ENCODE data around the gene GNG8. TPM values are rescaled to one million over a fixed set of nuclear protein-coding genes. Genes with fewer than 3 reads are reported as not detected.

GNG8 gene
- total RNA-seq, 1 donor, result not detected

DNA sequence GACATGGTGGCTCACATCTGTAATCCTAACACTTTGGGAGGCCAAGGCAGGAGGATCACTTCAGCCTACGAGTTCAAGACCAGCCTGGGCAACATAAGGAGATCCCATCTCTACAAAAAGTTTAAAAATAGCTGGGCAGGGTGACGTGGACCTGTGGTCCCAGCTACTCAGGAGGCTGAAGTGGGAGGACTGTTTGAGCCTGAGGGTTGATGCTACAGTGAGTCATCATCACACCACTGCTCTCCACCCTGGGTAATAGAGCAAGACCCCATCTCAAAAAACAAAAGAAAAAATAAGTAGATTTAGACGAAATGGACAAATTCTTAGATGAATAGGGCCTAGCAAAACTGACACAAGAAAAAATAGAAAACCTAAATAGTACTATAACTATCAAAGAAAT lies 10.4 kb upstream of the GNG8 start:
- H3K27ac ChIP-seq (ENCODE audit: low read depth, low read length), result no peak overlapping the region
- no peaks in the 10 kb centered on the region for H4K20me1 ChIP-seq (ENCODE audit: insufficient read depth, low read length)
- H3K36me3 ChIP-seq (ENCODE audit: insufficient read depth, low read length), result no peaks in the 10 kb centered on the region
- H3K4me3 ChIP-seq (ENCODE audit: insufficient read depth, low read length), result no peak overlapping the region
- no peak for DNase-seq (ENCODE audit: insufficient read length, low spot score, missing footprints)
- H3K4me2 ChIP-seq (ENCODE audit: insufficient read depth, low read length), result no peak overlapping the region
- no peaks in the 10 kb centered on the region for H3K4me1 ChIP-seq (ENCODE audit: insufficient read depth, low read length)
- H3K79me2 ChIP-seq (ENCODE audit: insufficient read depth, low read length), result no peaks in the 10 kb centered on the region
- H3K27me3 ChIP-seq (ENCODE audit: insufficient read depth, low read length), result no peaks in the 10 kb centered on the region
- H2AFZ ChIP-seq (ENCODE audit: low read length), result no peak overlapping the region
- no peak for TF ChIP-seq CTCF (IDR thresholded peaks at IDR 0.05; ENCODE audit: extremely low read depth, low read depth, low read length)
- no peaks in the 10 kb centered on the region for H3K9me3 ChIP-seq (ENCODE audit: low read depth, low read length)

- peak; percentile 80 for DNase-seq (ENCODE audit: insufficient read length, low spot score, missing footprints)
- no peak for TF ChIP-seq CTCF (IDR thresholded peaks at IDR 0.05; ENCODE audit: extremely low read depth, low read depth, low read length)
- H3K4me2 ChIP-seq (ENCODE audit: insufficient read depth, low read length), result no peak overlapping the region
- no peak overlapping the region for H3K4me3 ChIP-seq (ENCODE audit: insufficient read depth, low read length)
- no peaks in the 10 kb centered on the region for H3K79me2 ChIP-seq (ENCODE audit: insufficient read depth, low read length)
- no peaks in the 10 kb centered on the region for H3K9me3 ChIP-seq (ENCODE audit: low read depth, low read length)
- no peaks in the 10 kb centered on the region for H4K20me1 ChIP-seq (ENCODE audit: insufficient read depth, low read length)
- H3K4me1 ChIP-seq (ENCODE audit: insufficient read depth, low read length), result peaks cover 2% of the 10 kb centered on the region
- no peaks in the 10 kb centered on the region for H3K27me3 ChIP-seq (ENCODE audit: insufficient read depth, low read length)
- no peak overlapping the region for H2AFZ ChIP-seq (ENCODE audit: low read length)
- no peak overlapping the region for H3K27ac ChIP-seq (ENCODE audit: low read depth, low read length)
- H3K36me3 ChIP-seq (ENCODE audit: insufficient read depth, low read length), result no peaks in the 10 kb centered on the region
Measured at GRCh38 chr19:46644720-46645119, 8.7 kb upstream of the GNG8 start.

GRCh38 chr19:46640656-46641055 lies 4.7 kb upstream of the GNG8 start:
- H3K79me2 ChIP-seq (ENCODE audit: insufficient read depth, low read length), result no peaks in the 10 kb centered on the region
- peak; percentile 83 for DNase-seq (ENCODE audit: insufficient read length, low spot score, missing footprints)
- no peaks in the 10 kb centered on the region for H4K20me1 ChIP-seq (ENCODE audit: insufficient read depth, low read length)
- no peak overlapping the region for H3K4me2 ChIP-seq (ENCODE audit: insufficient read depth, low read length)
- H2AFZ ChIP-seq (ENCODE audit: low read length), result no peak overlapping the region
- TF ChIP-seq CTCF (IDR thresholded peaks at IDR 0.05; ENCODE audit: extremely low read depth, low read depth, low read length), result no peak
- H3K4me1 ChIP-seq (ENCODE audit: insufficient read depth, low read length), result peaks cover 7% of the 10 kb centered on the region
- H3K27ac ChIP-seq (ENCODE audit: low read depth, low read length), result no peak overlapping the region
- no peak overlapping the region for H3K4me3 ChIP-seq (ENCODE audit: insufficient read depth, low read length)
- H3K36me3 ChIP-seq (ENCODE audit: insufficient read depth, low read length), result no peaks in the 10 kb centered on the region
- no peaks in the 10 kb centered on the region for H3K27me3 ChIP-seq (ENCODE audit: insufficient read depth, low read length)
- no peaks in the 10 kb centered on the region for H3K9me3 ChIP-seq (ENCODE audit: low read depth, low read length)

DNA sequence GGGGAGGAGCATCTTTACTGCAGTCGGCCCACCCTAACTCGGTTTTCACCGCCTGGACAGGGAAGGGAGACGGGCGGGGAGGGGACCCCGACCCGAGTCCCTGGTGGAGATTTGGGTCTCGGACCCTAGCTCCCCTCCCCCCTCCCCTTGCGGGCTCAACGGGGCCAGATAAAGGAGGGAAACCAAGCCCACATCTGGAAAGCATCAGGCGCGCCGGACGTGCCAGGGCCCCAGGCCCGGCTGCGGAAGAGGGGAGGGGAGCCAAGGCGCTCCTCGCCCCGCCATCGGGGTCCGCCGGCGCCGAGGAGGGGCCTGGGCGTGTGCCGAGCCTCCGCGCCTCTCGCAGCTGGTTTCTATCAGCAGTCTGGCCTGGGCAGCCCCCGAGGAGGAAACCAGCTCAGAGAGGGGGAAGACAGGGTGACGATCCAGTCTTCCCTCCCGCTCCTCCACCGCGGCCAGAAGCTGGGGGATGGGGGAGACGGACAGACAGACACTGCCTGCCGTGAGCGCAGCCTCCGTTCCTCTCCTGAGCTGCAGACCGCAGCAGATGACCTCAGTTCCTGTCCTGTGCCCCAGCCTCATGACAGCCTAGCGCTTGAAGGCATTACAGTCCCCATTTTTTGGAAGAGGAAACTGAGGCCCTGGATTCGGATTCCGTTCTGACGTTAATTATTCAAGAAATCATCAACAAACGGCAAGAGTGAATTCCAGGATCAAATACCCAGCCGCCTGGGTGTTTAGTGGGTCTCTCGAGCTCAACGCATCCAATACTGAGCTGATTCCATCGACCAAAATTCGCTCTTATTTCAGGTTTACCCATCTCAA lies 3.6 kb upstream of the GNG8 start:
- no peak overlapping the region for H3K27ac ChIP-seq (ENCODE audit: low read depth, low read length)
- peak overlapping the region; percentile 79 for H2AFZ ChIP-seq (ENCODE audit: low read length)
- H3K36me3 ChIP-seq (ENCODE audit: insufficient read depth, low read length), result no peaks in the 10 kb centered on the region
- TF ChIP-seq CTCF (IDR thresholded peaks at IDR 0.05; ENCODE audit: extremely low read depth, low read depth, low read length), result no peak
- H3K9me3 ChIP-seq (ENCODE audit: low read depth, low read length), result no peaks in the 10 kb centered on the region
- peak overlapping the region; percentile 66 for H3K4me2 ChIP-seq (ENCODE audit: insufficient read depth, low read length)
- H4K20me1 ChIP-seq (ENCODE audit: insufficient read depth, low read length), result no peaks in the 10 kb centered on the region
- H3K4me3 ChIP-seq (ENCODE audit: insufficient read depth, low read length), result peak overlapping the region; percentile 68
- peaks cover 9% of the 10 kb centered on the region for H3K4me1 ChIP-seq (ENCODE audit: insufficient read depth, low read length)
- DNase-seq (ENCODE audit: insufficient read length, low spot score, missing footprints), result peak; percentile 92
- H3K79me2 ChIP-seq (ENCODE audit: insufficient read depth, low read length), result no peaks in the 10 kb centered on the region
- H3K27me3 ChIP-seq (ENCODE audit: insufficient read depth, low read length), result peaks cover 7% of the 10 kb centered on the region
